Left ventricle myocardium inferior (tissue), 1 donor: ENCODE measurements around the gene TPO. TPM values are rescaled to one million over a fixed set of nuclear protein-coding genes. Genes with fewer than 3 reads are reported as not detected.
A peak's percentile ranks its signal among the peaks of the same experiment; 100 is the strongest.
"Not testable (repeated sequence)": the region's sequence is repeated elsewhere in the genome, so short reads cannot be mapped to it uniquely, and the experiment has no call there.

Experiments used
- DNase-seq: peaks from one replicate; pipeline ENCODE4 v3.0.0-alpha.2; 2020
- H3K27ac ChIP-seq: fragments of 200-600 bp; replicated peaks from 2 replicates; pipeline ENCODE4 v1.8.0; 2021
- H3K27me3 ChIP-seq: fragments of 200-600 bp; 2 replicates; pipeline ENCODE4 v1.8.0; 2021; ENCODE audit warnings: low read depth
- H3K36me3 ChIP-seq: fragments of 200-600 bp; 2 replicates; pipeline ENCODE4 v1.8.0; 2021
- H3K4me1 ChIP-seq: fragments of 200-600 bp; 2 replicates; pipeline ENCODE4 v1.8.0; 2021
- H3K4me3 ChIP-seq: fragments of 200-600 bp; 2 replicates; pipeline ENCODE4 v1.8.0; 2021; ENCODE audit warnings: mild to moderate bottlenecking, moderate library complexity
- H3K9me3 ChIP-seq: fragments of 200-600 bp; replicated peaks from 2 replicates; pipeline ENCODE4 v1.8.0; 2021
- CTCF ChIP-seq: fragments of 200-600 bp; IDR thresholded peaks from 2 replicates; pipeline ENCODE4 v1.8.0; 2021; ENCODE audit warnings: antibody characterized with exemption, mild to moderate bottlenecking, borderline replicate concordance
- intact Hi-C: fragments of 100-400 bp; cut with micrococcal nuclease; formaldehyde crosslinking; loops from one replicate; pipeline ENCODE4 v1.11.0; 2022
- total RNA-seq: library from RNA; stranded (reverse); fragmentation: NEBNext Ultra II Directional; extraction: Animal tissue kit (Norgen Biotek cat#: 25700); gene quantifications from one replicate; pipeline ENCODE4 v1.2.1, GENCODE V29; 2021
- donor health status: DM: no; HTN: yes; CAD: no; lungs with severe emphysema.

Gene TPO
- total RNA-seq, 1 donor from 2014 or later, result 7.1 TPM

- H3K27ac ChIP-seq, result no peak overlapping the region
- no peak for DNase-seq
- H3K4me3 ChIP-seq, result no peak overlapping the region
- no peaks in the 10 kb centered on the region for H3K36me3 ChIP-seq
- intact Hi-C loops, result no loop called here
- H3K27me3 ChIP-seq, result peaks cover 28% of the 10 kb centered on the region
- no peak for TF ChIP-seq CTCF
- peaks cover 11% of the 10 kb centered on the region for H3K4me1 ChIP-seq
- H3K9me3 ChIP-seq, result no peaks in the 10 kb centered on the region
Measured at GRCh38 chr2:1516798-1517060, 103.5 kb downstream of the TPO start.

GRCh38 chr2:1517291-1517690, 104.0 kb downstream of the TPO start:
- intact Hi-C loops, H3K27ac ChIP-seq, H3K4me3 ChIP-seq, H3K36me3 ChIP-seq, DNase-seq, H3K9me3 ChIP-seq: not testable (repeated sequence)
- Histone ChIP-seq H3K4me1 (peaks cover 11% of the 10 kb centered on the region), H3K27me3 (peaks cover 23% of the 10 kb centered on the region)

- H3K36me3 ChIP-seq, result no peaks in the 10 kb centered on the region
- peaks cover 18% of the 10 kb centered on the region for H3K27me3 ChIP-seq
- H3K9me3 ChIP-seq, result no peaks in the 10 kb centered on the region
- no peak for TF ChIP-seq CTCF
- H3K4me3 ChIP-seq, result no peak overlapping the region
- H3K27ac ChIP-seq, result peak overlapping the region; percentile 59
- no peak for DNase-seq
- peaks cover 11% of the 10 kb centered on the region for H3K4me1 ChIP-seq
- intact Hi-C loops, result no loop called here
Measured at GRCh38 chr2:1517786-1518185, 104.5 kb downstream of the TPO start.

GRCh38 chr2:1518331-1518803, 105.1 kb downstream of the TPO start:
- intact Hi-C loops, result no loop called here
- H3K36me3 ChIP-seq, result no peaks in the 10 kb centered on the region
- H3K27ac ChIP-seq, result peak overlapping the region; percentile 59
- H3K27me3 ChIP-seq, result peaks cover 12% of the 10 kb centered on the region
- no peak overlapping the region for H3K4me3 ChIP-seq
- TF ChIP-seq CTCF, result no peak
- DNase-seq, result no peak
- H3K9me3 ChIP-seq, result no peaks in the 10 kb centered on the region
- peaks cover 11% of the 10 kb centered on the region for H3K4me1 ChIP-seq

GRCh38 chr2:1518867-1519530, 105.7 kb downstream of the TPO start:
- peak; percentile 51 for DNase-seq
- H3K27ac ChIP-seq, result peak overlapping the region; percentile 59
- peaks cover 11% of the 10 kb centered on the region for H3K27me3 ChIP-seq
- peaks cover 11% of the 10 kb centered on the region for H3K4me1 ChIP-seq
- TF ChIP-seq CTCF, result no peak
- no peak overlapping the region for H3K4me3 ChIP-seq
- intact Hi-C loops, result no loop called here
- H3K36me3 ChIP-seq, result no peaks in the 10 kb centered on the region
- no peaks in the 10 kb centered on the region for H3K9me3 ChIP-seq

GRCh38 chr2:1521191-1521877, 108.1 kb downstream of the TPO start:
- no peaks in the 10 kb centered on the region for H3K9me3 ChIP-seq
- no peaks in the 10 kb centered on the region for H3K36me3 ChIP-seq
- H3K4me1 ChIP-seq, result peaks cover 11% of the 10 kb centered on the region
- no peaks in the 10 kb centered on the region for H3K27me3 ChIP-seq
- DNase-seq, result no peak
- intact Hi-C loops, result no loop called here
- no peak for TF ChIP-seq CTCF
- no peak overlapping the region for H3K4me3 ChIP-seq
- no peak overlapping the region for H3K27ac ChIP-seq
